Measurements from ENCODE around the gene CASZ1.

CASZ1 gene

DNA sequence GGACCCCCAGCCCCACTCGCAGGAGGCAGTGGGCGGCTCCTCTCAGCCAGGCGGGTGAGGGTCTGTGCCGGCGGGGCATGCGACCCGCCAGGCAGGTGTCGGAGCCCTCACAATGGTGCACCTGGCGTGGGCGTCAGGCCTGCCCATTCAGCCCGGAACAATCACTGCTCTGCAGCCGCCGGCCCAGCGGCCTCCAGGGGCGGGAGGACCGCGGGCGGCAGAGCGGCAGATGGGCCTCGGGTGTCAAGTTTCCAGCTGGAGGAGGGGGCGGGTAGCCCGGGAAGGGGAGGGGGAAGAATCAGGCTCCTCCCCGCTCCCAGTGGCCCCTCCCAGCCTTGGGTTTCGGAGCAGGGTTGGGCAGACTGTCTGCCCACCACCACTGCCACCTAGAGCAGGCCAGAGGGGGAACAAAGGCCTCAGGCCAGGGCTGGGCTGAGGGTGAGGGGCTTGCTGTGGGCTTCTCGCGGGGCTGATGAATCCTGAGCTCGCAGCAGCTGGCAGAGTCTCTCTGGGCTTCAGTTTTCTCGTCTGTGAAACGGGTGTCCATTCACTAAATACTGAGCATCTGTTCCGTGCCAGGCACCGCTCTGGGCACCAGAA, 39.5 kb upstream of the CASZ1 start:
- H3K4me3 ChIP-seq (replicated peaks; ENCODE audit: insufficient read depth, low read length) = no peak overlapping the region
- DNase-seq (ENCODE audit: low read depth in 1 of 2, low spot score in 1 of 2) = no peak
- TF ChIP-seq GABPA (IDR thresholded peaks at IDR 0.05; ENCODE audit: low read depth) (no peak), SPI1 (IDR thresholded peaks at IDR 0.05; ENCODE audit: borderline replicate concordance, low read depth) (no peak), POLR2AphosphoS5 (IDR thresholded peaks at IDR 0.05; ENCODE audit: low read depth) (no peak)
- TF ChIP-seq, protein P1, sequence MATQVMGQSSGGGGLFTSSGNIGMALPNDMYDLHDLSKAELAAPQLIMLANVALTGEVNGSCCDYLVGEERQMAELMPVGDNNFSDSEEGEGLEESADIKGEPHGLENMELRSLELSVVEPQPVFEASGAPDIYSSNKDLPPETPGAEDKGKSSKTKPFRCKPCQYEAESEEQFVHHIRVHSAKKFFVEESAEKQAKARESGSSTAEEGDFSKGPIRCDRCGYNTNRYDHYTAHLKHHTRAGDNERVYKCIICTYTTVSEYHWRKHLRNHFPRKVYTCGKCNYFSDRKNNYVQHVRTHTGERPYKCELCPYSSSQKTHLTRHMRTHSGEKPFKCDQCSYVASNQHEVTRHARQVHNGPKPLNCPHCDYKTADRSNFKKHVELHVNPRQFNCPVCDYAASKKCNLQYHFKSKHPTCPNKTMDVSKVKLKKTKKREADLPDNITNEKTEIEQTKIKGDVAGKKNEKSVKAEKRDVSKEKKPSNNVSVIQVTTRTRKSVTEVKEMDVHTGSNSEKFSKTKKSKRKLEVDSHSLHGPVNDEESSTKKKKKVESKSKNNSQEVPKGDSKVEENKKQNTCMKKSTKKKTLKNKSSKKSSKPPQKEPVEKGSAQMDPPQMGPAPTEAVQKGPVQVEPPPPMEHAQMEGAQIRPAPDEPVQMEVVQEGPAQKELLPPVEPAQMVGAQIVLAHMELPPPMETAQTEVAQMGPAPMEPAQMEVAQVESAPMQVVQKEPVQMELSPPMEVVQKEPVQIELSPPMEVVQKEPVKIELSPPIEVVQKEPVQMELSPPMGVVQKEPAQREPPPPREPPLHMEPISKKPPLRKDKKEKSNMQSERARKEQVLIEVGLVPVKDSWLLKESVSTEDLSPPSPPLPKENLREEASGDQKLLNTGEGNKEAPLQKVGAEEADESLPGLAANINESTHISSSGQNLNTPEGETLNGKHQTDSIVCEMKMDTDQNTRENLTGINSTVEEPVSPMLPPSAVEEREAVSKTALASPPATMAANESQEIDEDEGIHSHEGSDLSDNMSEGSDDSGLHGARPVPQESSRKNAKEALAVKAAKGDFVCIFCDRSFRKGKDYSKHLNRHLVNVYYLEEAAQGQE (IDR thresholded peaks at IDR 0.05; ENCODE audit: insufficient replicate concordance, low read depth) = no peak
- TF ChIP-seq, protein P2, sequence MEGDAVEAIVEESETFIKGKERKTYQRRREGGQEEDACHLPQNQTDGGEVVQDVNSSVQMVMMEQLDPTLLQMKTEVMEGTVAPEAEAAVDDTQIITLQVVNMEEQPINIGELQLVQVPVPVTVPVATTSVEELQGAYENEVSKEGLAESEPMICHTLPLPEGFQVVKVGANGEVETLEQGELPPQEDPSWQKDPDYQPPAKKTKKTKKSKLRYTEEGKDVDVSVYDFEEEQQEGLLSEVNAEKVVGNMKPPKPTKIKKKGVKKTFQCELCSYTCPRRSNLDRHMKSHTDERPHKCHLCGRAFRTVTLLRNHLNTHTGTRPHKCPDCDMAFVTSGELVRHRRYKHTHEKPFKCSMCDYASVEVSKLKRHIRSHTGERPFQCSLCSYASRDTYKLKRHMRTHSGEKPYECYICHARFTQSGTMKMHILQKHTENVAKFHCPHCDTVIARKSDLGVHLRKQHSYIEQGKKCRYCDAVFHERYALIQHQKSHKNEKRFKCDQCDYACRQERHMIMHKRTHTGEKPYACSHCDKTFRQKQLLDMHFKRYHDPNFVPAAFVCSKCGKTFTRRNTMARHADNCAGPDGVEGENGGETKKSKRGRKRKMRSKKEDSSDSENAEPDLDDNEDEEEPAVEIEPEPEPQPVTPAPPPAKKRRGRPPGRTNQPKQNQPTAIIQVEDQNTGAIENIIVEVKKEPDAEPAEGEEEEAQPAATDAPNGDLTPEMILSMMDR (IDR thresholded peaks at IDR 0.05; ENCODE audit: insufficient read depth, low read length) = no peak
- peaks cover 15% of the 10 kb centered on the region for H3K27me3 ChIP-seq (ENCODE audit: insufficient read depth, poor library complexity, severe bottlenecking)
- no peak overlapping the region for H3K27ac ChIP-seq (replicated peaks)

DNA sequence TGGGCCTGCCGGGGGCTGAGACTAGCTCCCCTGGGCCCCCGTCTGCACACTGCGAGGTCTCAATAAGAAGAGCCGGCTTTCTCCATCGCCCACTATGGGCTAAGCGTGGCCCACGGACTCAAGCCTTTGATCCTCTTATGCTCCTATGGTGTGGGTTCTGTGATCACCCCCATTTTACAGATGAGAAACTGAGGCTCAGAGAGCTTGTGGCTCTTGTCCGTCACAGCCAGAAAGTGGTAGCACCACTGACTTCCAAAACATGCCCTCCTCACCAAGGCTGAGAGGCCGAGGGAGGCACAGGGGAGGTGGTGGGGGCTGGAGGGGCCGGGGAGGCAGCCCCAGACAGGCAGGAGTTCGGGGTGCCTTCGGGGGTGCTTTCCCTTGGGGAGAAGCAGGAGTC, 39.0 kb upstream of the CASZ1 start:
- no peak for DNase-seq (ENCODE audit: low read depth in 1 of 2, low spot score in 1 of 2)
- Histone ChIP-seq H3K4me3 (replicated peaks; ENCODE audit: insufficient read depth, low read length) (no peak overlapping the region), H3K27ac (replicated peaks) (no peak overlapping the region), H3K27me3 (ENCODE audit: insufficient read depth, poor library complexity, severe bottlenecking) (peaks cover 15% of the 10 kb centered on the region)
- TF ChIP-seq, protein P2 (IDR thresholded peaks at IDR 0.05; ENCODE audit: insufficient read depth, low read length) = no peak
- TF ChIP-seq SPI1 (IDR thresholded peaks at IDR 0.05; ENCODE audit: borderline replicate concordance, low read depth) (no peak), GABPA (IDR thresholded peaks at IDR 0.05; ENCODE audit: low read depth) (no peak), POLR2AphosphoS5 (IDR thresholded peaks at IDR 0.05; ENCODE audit: low read depth) (no peak)
- TF ChIP-seq, protein P1 (IDR thresholded peaks at IDR 0.05; ENCODE audit: insufficient replicate concordance, low read depth) = no peak

DNA sequence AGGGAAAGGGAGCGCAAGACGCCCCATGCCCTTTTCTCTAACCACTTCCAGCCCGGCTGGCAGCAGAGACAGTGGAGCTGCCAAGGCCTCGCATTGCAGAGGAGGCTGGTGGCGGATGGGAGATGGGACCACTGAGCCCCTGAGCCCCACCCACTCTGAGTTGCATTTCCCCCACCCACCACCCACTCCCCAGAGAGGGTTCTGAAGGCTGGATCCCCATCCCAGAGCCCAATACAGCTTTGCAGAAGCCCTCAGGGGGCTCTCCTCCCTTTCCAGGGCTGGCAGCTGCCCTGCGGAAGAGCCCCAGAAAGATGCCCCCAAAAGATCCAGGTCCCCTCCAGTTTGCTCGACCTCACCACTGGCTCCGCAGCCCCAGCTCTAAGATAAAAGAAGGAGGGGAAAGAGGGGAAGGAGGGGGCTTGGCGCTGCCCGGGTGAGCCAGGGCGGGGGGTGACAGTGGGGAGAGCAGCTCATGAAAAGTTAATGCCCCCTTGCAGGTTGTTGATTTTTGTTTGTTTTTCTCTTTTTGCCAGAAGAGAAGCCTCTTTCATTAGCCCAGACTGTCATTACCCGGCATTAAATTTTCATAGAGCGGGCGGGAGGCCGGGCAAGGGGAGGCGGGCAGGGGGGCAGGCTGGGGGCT, 38.4 kb upstream of the CASZ1 start:
- TF ChIP-seq GABPA (IDR thresholded peaks at IDR 0.05; ENCODE audit: low read depth) = no peak
- TF ChIP-seq, protein P2 (IDR thresholded peaks at IDR 0.05; ENCODE audit: insufficient read depth, low read length) = no peak
- no peak for TF ChIP-seq SPI1 (IDR thresholded peaks at IDR 0.05; ENCODE audit: borderline replicate concordance, low read depth)
- TF ChIP-seq POLR2AphosphoS5 (IDR thresholded peaks at IDR 0.05; ENCODE audit: low read depth) = no peak
- TF ChIP-seq, protein P1 (IDR thresholded peaks at IDR 0.05; ENCODE audit: insufficient replicate concordance, low read depth) = no peak

More for the DNA sequence above, 38.4 kb upstream of the CASZ1 start:
- peaks cover 15% of the 10 kb centered on the region for H3K27me3 ChIP-seq (ENCODE audit: insufficient read depth, poor library complexity, severe bottlenecking)
- DNase-seq (ENCODE audit: low read depth in 1 of 2, low spot score in 1 of 2) = no peak
- H3K4me3 ChIP-seq (replicated peaks; ENCODE audit: insufficient read depth, low read length) = no peak overlapping the region
- no peak overlapping the region for H3K27ac ChIP-seq (replicated peaks)
